ENCODE data around the gene SLC38A11. TPM values are rescaled to one million over a fixed set of nuclear protein-coding genes. Genes with fewer than 3 reads are reported as not detected.

Gene SLC38A11
- total RNA-seq, 1 experiment from 2014 or later = not detected

- DNase-seq (ENCODE audit: low spot score) = no peak
- in situ Hi-C loops (cut with HindIII; ENCODE audit: low sequenced_read_pairs) = no loop called here
Observed at GRCh38 chr2:164974221-164974620, 18.9 kb upstream of the SLC38A11 start.

- in situ Hi-C loops (cut with HindIII; ENCODE audit: low sequenced_read_pairs) = no loop called here
- no peak for DNase-seq (ENCODE audit: low spot score)
Observed at GRCh38 chr2:164972216-164972615, 16.9 kb upstream of the SLC38A11 start.

DNA sequence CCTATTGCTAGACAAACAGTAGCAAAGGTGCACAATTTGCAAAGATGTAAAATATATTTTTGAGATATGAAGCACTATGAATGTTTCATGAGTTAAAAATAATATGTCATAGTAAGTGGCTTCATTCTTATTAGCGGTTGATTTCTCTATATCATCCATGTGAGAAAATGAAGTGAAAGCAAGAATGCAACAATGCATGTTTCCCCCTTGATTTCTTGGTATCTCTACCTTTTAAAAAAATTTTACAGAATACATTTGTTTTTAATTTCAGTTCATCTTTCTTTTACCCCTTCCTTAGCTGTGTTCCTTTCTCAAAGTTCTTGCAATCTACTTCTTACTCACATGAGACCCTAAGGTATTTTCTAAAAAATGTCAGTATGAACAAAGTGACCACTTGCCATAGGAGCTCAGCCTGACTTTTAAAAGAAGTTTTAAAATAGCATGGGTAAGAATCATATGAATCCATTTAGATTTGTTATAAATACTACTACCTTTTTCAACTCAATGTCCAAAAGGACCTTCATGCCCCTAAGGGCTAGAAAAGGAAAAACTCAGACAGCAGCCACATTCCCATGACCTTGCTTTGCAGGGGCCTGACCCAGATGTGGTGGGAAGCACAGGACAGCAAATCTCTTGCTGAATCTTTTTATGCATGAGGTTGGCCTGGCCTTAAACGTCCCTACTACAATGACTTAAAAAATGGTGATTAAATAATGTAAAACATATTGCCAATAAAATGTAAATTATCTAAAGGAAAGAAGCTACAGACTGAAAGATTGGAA is 14.8 kb upstream of the SLC38A11 start:
- in situ Hi-C loops (cut with HindIII; ENCODE audit: low sequenced_read_pairs) = no loop called here
- no peak for DNase-seq (ENCODE audit: low spot score)

GRCh38 chr2:164967781-164968228 is 12.5 kb upstream of the SLC38A11 start:
- no peak for DNase-seq (ENCODE audit: low spot score)
- in situ Hi-C loops (cut with HindIII; ENCODE audit: low sequenced_read_pairs) = no loop called here

GRCh38 chr2:164967361-164967760 is 12.0 kb upstream of the SLC38A11 start:
- DNase-seq (ENCODE audit: low spot score) = no peak
- in situ Hi-C loops (cut with HindIII; ENCODE audit: low sequenced_read_pairs) = no loop called here

DNA sequence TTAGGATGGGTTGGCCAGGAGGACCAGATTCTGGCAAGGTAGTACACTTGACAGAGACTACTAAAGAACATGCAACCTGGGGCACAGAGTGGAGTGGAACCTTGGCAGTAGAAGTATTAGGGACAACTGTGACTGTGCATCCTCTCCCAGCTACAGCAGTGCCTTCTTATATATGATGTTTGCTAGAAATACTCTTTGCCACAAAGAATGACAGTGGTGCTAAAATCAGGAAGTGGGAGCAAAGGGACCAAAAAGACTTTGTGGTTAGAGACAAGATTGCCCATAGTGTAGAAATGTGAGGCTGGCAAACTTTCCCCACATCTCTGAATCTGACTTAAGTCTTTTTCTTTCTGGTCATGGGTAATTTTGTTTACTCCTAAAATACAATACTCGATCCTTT is 9.4 kb upstream of the SLC38A11 start:
- in situ Hi-C loops (cut with HindIII; ENCODE audit: low sequenced_read_pairs) = no loop called here
- no peak for DNase-seq (ENCODE audit: low spot score)

DNA sequence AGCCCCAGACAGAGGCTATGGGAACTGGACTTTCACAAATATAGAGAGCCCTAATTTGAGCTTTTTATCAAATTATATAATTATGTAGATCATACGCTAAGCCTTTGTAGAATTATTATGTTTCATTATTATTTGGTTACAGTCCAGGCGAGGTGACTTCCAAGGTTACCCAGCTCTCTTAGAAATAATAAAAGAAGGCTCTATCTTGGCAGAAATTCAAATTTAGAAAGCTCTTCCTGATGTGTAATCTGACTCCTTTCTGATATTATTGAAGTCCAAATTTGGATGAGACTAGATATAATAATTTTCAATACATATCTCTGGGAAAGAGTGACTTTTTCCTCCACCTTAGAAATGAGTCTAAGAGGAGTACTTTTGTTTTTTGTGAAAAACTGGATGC is 4.8 kb upstream of the SLC38A11 start:
- in situ Hi-C loops (cut with HindIII; ENCODE audit: low sequenced_read_pairs) = no loop called here
- DNase-seq (ENCODE audit: low spot score) = no peak

DNA sequence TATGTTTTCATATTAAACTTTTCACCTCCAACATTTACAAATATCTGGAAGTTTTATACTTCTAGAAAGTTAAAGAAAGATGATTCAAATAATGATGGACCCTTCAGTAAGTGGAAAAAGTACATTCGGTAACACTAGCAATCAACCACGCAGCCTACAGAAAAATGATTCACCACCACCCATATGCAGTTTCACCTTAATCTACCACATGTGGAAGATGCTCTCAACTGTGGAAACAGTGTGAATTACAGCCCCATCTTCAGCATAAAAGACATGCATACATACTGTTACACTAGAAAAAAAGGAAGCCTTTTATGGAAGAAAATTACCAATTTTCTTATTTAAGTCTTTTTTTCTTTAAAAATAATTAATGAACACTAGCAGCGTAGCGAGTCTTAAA is 1.1 kb downstream of the SLC38A11 start:
- no peak for DNase-seq (ENCODE audit: low spot score)
- in situ Hi-C loops (cut with HindIII; ENCODE audit: low sequenced_read_pairs) = no loop called here

- in situ Hi-C loops (cut with HindIII; ENCODE audit: low sequenced_read_pairs) = no loop called here
- DNase-seq (ENCODE audit: low spot score) = no peak
Observed at GRCh38 chr2:164953279-164953678, 2.0 kb downstream of the SLC38A11 start.

GRCh38 chr2:164952057-164952702 is 3.1 kb downstream of the SLC38A11 start:
- in situ Hi-C loops (cut with HindIII; ENCODE audit: low sequenced_read_pairs) = no loop called here
- DNase-seq (ENCODE audit: low spot score) = no peak

GRCh38 chr2:164948540-164948939 is 6.8 kb downstream of the SLC38A11 start:
- no peak for DNase-seq (ENCODE audit: low spot score)
- in situ Hi-C loops (cut with HindIII; ENCODE audit: low sequenced_read_pairs) = no loop called here

DNA sequence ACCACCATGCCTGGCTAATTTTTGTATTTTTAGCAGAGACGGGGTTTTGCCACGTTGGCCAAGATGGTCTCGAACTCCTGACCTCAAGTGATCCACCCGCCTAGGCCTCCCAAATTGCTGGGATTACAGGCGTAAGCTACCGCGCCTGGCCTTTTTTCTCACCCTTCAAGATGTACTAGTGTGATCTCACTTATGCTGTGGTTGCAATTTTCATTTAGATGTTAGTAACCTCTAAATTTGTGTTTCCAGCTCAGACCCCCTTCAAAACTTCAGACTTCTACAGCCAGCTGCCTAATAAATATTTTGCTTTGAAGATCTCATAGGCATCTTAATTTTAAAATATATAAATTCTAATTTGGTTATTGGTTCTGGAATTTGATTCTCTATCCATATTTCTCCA is 8.0 kb downstream of the SLC38A11 start:
- in situ Hi-C loops (cut with HindIII; ENCODE audit: low sequenced_read_pairs) = no loop called here
- no peak for DNase-seq (ENCODE audit: low spot score)

DNA sequence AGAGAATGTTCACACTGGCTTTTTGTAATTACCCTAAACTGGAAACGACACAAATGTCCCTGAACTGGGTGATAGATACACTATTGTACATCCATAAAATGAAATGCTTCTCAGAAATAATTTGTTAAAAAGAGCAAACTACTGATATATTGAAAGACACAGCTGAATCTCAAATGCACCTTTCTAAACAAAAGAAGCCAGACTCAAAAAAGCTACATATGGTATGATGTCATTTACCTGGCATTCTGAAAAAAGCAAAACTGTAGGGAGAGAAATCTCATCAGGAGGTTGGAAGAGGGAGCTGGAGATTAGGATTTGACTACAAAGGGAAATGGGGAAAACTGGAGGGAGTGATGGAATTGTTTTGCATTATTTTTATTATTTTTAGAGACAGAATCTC is 12.0 kb downstream of the SLC38A11 start:
- in situ Hi-C loops (cut with HindIII; ENCODE audit: low sequenced_read_pairs) = no loop called here
- no peak for DNase-seq (ENCODE audit: low spot score)

DNA sequence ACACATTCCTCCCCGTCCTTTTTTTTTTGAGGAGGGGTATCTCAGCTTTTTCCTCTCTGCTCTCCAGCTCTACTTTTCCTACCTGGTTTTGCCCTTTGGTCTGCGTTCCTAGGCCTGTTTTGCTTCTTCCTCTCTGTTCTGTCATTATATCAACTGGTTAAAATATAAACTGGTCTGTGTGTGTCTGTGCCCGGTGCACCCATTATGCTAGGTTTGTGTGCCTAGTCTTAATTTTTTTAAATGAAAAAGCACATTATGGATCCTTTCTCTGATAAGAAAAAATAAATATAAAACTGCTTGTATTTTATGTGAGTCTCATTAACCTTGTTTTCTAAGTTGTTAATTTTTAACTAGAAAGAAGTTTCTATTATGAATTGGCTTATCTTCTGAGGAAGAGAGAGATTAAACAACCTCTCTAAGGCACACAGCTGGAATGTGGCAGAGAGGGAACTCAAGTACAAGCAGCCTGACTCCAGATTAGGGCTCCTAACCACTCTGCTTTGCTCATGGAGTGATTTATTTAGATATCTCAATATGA is 17.4 kb downstream of the SLC38A11 start:
- in situ Hi-C loops (cut with HindIII; ENCODE audit: low sequenced_read_pairs) = no loop called here
- DNase-seq (ENCODE audit: low spot score) = no peak

GRCh38 chr2:164935118-164936101 is 19.9 kb downstream of the SLC38A11 start:
- in situ Hi-C loops (cut with HindIII; ENCODE audit: low sequenced_read_pairs) = no loop called here
- no peak for DNase-seq (ENCODE audit: low spot score)

- no peak for DNase-seq (ENCODE audit: low spot score)
- in situ Hi-C loops (cut with HindIII; ENCODE audit: low sequenced_read_pairs) = no loop called here
Observed at GRCh38 chr2:164934401-164935117, 20.8 kb downstream of the SLC38A11 start.

DNA sequence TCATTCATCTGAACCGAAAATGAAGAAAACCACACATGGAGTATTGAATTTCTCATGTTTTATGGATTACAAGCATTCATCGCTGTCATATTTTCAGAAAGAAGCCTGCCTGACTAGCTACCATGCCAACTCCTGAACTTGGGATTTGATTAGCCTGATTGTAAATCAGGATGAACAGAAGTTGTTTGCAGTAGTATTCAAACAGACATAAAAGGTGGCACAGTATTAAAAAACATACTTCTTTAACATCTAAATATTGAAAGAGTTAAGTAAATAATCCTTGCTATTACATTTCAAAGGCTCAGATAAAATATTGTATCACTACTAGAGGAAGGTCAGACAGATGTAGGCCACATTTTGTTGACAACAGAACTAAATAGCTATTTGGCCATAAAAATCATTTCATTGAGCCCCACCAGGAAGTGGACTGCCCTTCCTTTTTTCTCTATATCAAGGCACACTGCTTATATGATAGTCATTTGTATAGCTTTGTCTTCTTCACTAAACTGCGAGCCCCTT is 21.6 kb downstream of the SLC38A11 start:
- in situ Hi-C loops (cut with HindIII; ENCODE audit: low sequenced_read_pairs) = no loop called here

DNA sequence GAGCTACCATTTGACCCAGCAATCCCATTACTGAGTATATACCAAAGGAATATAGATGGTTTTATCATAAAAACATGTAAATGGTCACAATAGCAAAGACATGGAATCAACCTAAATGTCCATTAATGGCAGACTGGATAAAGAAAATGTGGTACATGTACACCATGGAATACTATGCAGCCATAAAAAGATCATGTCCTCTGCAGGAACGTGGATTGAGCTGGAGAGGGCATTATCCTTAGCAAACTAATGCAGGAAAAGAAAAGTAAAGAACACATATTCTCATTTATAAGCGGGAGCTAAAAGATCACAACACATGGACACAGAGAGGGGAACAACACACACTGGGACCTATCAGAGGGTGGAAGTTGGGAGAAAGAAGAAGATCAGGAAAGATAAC is 22.9 kb downstream of the SLC38A11 start:
- no peak for DNase-seq (ENCODE audit: low spot score)
- in situ Hi-C loops (cut with HindIII; ENCODE audit: low sequenced_read_pairs) = no loop called here

More for the DNA sequence above, 21.6 kb downstream of the SLC38A11 start:
- DNase-seq (ENCODE audit: low spot score) = no peak

Data from G401 (cell line).